ENCODE measurements around the gene GALNT7.

GALNT7 gene

GRCh38 chr4:173240696-173241095 lies 72.1 kb downstream of the GALNT7 start:
- DNase-seq = no peak

GRCh38 chr4:173242466-173243250 lies 74.0 kb downstream of the GALNT7 start:
- DNase-seq = no peak

GRCh38 chr4:173243321-173243720 lies 74.7 kb downstream of the GALNT7 start:
- DNase-seq = no peak

GRCh38 chr4:173243917-173244658 lies 75.5 kb downstream of the GALNT7 start:
- no peak for DNase-seq

- DNase-seq = no peak
Measured at GRCh38 chr4:173245952-173246351, 77.3 kb downstream of the GALNT7 start.

GRCh38 chr4:173246719-173247118 lies 78.1 kb downstream of the GALNT7 start:
- DNase-seq = no peak

- DNase-seq = no peak
Measured at GRCh38 chr4:173247321-173247720, 78.7 kb downstream of the GALNT7 start.

- DNase-seq = no peak
Measured at GRCh38 chr4:173248690-173249089, 80.1 kb downstream of the GALNT7 start.

- no peak for DNase-seq
Measured at GRCh38 chr4:173252024-173252935, 83.7 kb downstream of the GALNT7 start.

- DNase-seq = no peak
Measured at GRCh38 chr4:173253561-173253960, 85.0 kb downstream of the GALNT7 start.

- no peak for DNase-seq
Measured at GRCh38 chr4:173254646-173255045, 86.0 kb downstream of the GALNT7 start.

- no peak for DNase-seq
Measured at GRCh38 chr4:173256825-173257224, 88.2 kb downstream of the GALNT7 start.

GRCh38 chr4:173257732-173258717 lies 89.4 kb downstream of the GALNT7 start:
- DNase-seq = no peak

- DNase-seq = no peak
Measured at GRCh38 chr4:173258866-173259265, 90.3 kb downstream of the GALNT7 start.

GRCh38 chr4:173259310-173259709 lies 90.7 kb downstream of the GALNT7 start:
- DNase-seq = no peak

- DNase-seq = no peak
Measured at GRCh38 chr4:173261052-173261451, 92.4 kb downstream of the GALNT7 start.

- DNase-seq = no peak
Measured at GRCh38 chr4:173262375-173262774, 93.8 kb downstream of the GALNT7 start.

- no peak for DNase-seq
Measured at GRCh38 chr4:173264245-173264644, 95.6 kb downstream of the GALNT7 start.

- no peak for DNase-seq
Measured at GRCh38 chr4:173264684-173265185, 96.1 kb downstream of the GALNT7 start.

- DNase-seq = no peak
Measured at GRCh38 chr4:173265751-173266150, 97.1 kb downstream of the GALNT7 start.

GRCh38 chr4:173267711-173268110 lies 99.1 kb downstream of the GALNT7 start:
- no peak for DNase-seq

- no peak for DNase-seq
Measured at GRCh38 chr4:173269280-173269679, 100.7 kb downstream of the GALNT7 start.

Data from cortex of kidney (tissue), 1 donor.